PC-3 (cell line): ENCODE measurements around the gene FARS2. TPM values are rescaled to one million over a fixed set of nuclear protein-coding genes. Genes with fewer than 3 reads are reported as not detected.

Experiments used
- ATAC-seq: fragments of 200-7000 bp; cut with Tn5 transposase; 2 replicates; pipeline ENCODE4 v1.9.1; 2020; ENCODE audit warnings: mild to moderate bottlenecking, moderate library complexity
- BruUV-seq: library from RNA; stranded (reverse); fragments of 400-500 nt; replicated peaks from 2 replicates; lab custom pipeline; 2021; lab: Mats Ljungman, UMichigan
- CTCF ChIA-PET: fragments of 300-600 bp; sonication (Branson Sonifier 250); formaldehyde crosslinking; loops from one replicate; lab custom pipeline; 2022; ENCODE audit warnings: antibody characterized with exemption; lab: Charles Lee
- POLR2A ChIA-PET: fragments of 300-600 bp; sonication (Branson Sonifier 250); formaldehyde crosslinking; loops from one replicate; lab custom pipeline; 2022; ENCODE audit warnings: antibody characterized with exemption; ENCODE audit not compliant: unreplicated experiment; lab: Charles Lee
- DNase-seq: peaks from one replicate; pipeline ENCODE4 v3.0.0-alpha.2; 2015
- H2AFZ ChIP-seq: fragments of 300-600 bp; sonication (generic); 2 replicates; pipeline ENCODE4 v1.6.0; 2016; ENCODE audit warnings: antibody characterized with exemption, low read length
- H3F3A ChIP-seq: fragments of 300-600 bp; sonication (generic); one replicate; pipeline ENCODE4 v1.6.0; 2017; ENCODE audit warnings: antibody characterized with exemption, low read length, control low read depth, mild to moderate bottlenecking; ENCODE audit not compliant: unreplicated experiment
- H3K27ac ChIP-seq: fragments of 300-600 bp; sonication (generic); 2 replicates; pipeline ENCODE4 v1.5.1; 2016; ENCODE audit warnings: mild to moderate bottlenecking, low read length
- H3K27me3 ChIP-seq: fragments of 300-600 bp; sonication (generic); 2 replicates; pipeline ENCODE4 v1.6.1; 2016; ENCODE audit warnings: low read length, mixed read lengths
- H3K36me3 ChIP-seq: fragments of 300-600 bp; sonication (generic); 2 replicates; pipeline ENCODE4 v1.6.1; 2016; ENCODE audit warnings: low read depth, mixed run types, low read length, mixed read lengths
- H3K4me1 ChIP-seq: fragments of 300-600 bp; sonication (generic); 2 replicates; pipeline ENCODE4 v1.5.1; 2016; ENCODE audit warnings: low read length; ENCODE audit not compliant: insufficient read depth
- H3K4me2 ChIP-seq: fragments of 300-600 bp; sonication (generic); 2 replicates; pipeline ENCODE4 v1.6.0; 2016; ENCODE audit warnings: low read length
- H3K4me3 ChIP-seq: fragments of 300-600 bp; sonication (generic); 2 replicates; pipeline ENCODE4 v1.5.1; 2016; ENCODE audit warnings: mild to moderate bottlenecking, low read length, mixed read lengths
- H3K79me2 ChIP-seq: fragments of 300-600 bp; sonication (generic); 2 replicates; pipeline ENCODE4 v1.6.1; 2017; ENCODE audit warnings: low read length, mixed read lengths
- H3K9ac ChIP-seq: fragments of 300-600 bp; sonication (generic); 2 replicates; pipeline ENCODE4 v1.6.0; 2016; ENCODE audit warnings: mild to moderate bottlenecking, low read length
- H3K9me2 ChIP-seq: fragments of 300-600 bp; sonication (generic); replicated peaks from 2 replicates; pipeline ENCODE4 v1.6.1; 2016; ENCODE audit warnings: mixed run types, low read length, mixed read lengths
- H3K9me3 ChIP-seq: fragments of 300-600 bp; sonication (generic); 2 replicates; pipeline ENCODE4 v1.6.1; 2016; ENCODE audit warnings: low read length, mixed read lengths
- H4K20me1 ChIP-seq: fragments of 300-600 bp; sonication (generic); 2 replicates; pipeline ENCODE4 v1.6.1; 2016; ENCODE audit warnings: low read length, mixed read lengths
- CTCF ChIP-seq: fragments of 300-600 bp; sonication (generic); conservative IDR thresholded peaks from 2 replicates; pipeline ENCODE4 v1.5.1; 2017; ENCODE audit warnings: antibody characterized with exemption, low read depth, mild to moderate bottlenecking, low read length
- EZH2 ChIP-seq: fragments of 300-600 bp; sonication (generic); IDR thresholded peaks from one replicate; pipeline ENCODE4 v1.6.1; 2017; ENCODE audit warnings: antibody characterized with exemption, mild to moderate bottlenecking, low read length; ENCODE audit not compliant: unreplicated experiment
- EZH2phosphoT487 ChIP-seq: fragments of 300-600 bp; sonication (generic); IDR thresholded peaks from 2 replicates; pipeline ENCODE4 v1.6.1; 2018; ENCODE audit warnings: mild to moderate bottlenecking, antibody characterized with exemption, low read length, borderline replicate concordance
- intact Hi-C: fragments of 100-400 bp; cut with micrococcal nuclease; formaldehyde crosslinking; loops from 2 replicates; pipeline ENCODE4 v1.9.0; 2023
- total RNA-seq: library from RNA; depleted of rRNA; stranded (reverse); fragments of >200 nt; gene quantifications from 2 replicates; pipeline ENCODE4 v1.2.3, GENCODE V29; 2014

The FARS2 gene
- total RNA-seq, 1 experiment from 2014 or later: 23.0 TPM

DNA sequence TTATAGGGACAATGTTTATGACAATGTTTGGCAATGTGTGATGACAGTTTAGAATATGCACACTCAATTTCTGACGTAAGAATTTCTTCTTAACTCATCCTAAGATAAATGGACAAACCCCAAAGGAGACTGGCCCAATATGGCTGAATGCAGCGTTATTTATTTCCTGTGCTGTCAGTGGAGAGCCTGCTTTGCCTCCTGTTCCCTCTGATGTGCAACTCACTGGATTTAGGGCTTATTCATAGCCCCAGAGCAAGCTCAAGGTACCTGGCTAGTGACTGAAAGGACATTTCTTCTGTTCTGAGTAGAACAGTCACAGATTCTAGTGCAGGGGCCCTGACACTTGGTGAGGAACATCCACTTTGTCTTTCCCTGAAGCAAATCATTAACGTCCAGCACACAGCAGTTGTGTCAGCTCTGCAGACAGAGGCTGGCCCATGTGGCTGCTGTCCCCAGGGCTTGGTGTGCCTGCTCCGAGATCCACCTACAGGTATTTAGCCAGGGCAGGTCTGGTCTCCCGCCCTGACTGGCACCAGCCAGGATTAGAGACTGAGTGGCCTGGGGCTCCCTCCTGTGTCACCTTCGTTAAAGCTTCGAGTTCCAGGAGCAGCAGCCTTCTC, 64.8 kb downstream of the FARS2 start:
- intact Hi-C loops: no loop called here
- POLR2A ChIA-PET: interaction anchor here (0.6 kb wide), 1 partner anchor 14 kb away, joined by 5 read pairs; no protein-coding TSS in a partner anchor

GRCh38 chr6:5328800-5329199, 67.5 kb downstream of the FARS2 start:
- Histone ChIP-seq H3F3A (no peaks in the 10 kb centered on the region), H3K36me3 (0 out of 2 replicates have a peak, but pooled peaks cover 3% of the 10 kb centered on the region), H2AFZ (no peak overlapping the region), H3K4me2 (no peak overlapping the region), H3K27ac (no peak overlapping the region), H3K9me2 (no peaks in the 10 kb centered on the region), H3K9me3 (no peaks in the 10 kb centered on the region), H3K9ac (no peak overlapping the region), H4K20me1 (no peaks in the 10 kb centered on the region), H3K79me2 (no peaks in the 10 kb centered on the region), H3K4me3 (no peak overlapping the region), H3K27me3 (no peaks in the 10 kb centered on the region), H3K4me1 (peaks cover 6% of the 10 kb centered on the region)
- ATAC-seq: no peak
- ChIA-PET CTCF (no interaction called here), POLR2A (no interaction called here)
- no peak for DNase-seq
- TF ChIP-seq EZH2phosphoT487: no peak
- TF ChIP-seq CTCF: no peak
- TF ChIP-seq EZH2: no peak
- intact Hi-C loops: no loop called here
- no TSS peak for BruUV-seq

More for the DNA sequence above, 64.8 kb downstream of the FARS2 start:
- Histone ChIP-seq H3K27me3 (no peaks in the 10 kb centered on the region), H3F3A (no peaks in the 10 kb centered on the region), H3K4me3 (no peak overlapping the region), H3K79me2 (no peaks in the 10 kb centered on the region), H3K4me1 (no peaks in the 10 kb centered on the region), H4K20me1 (no peaks in the 10 kb centered on the region), H2AFZ (no peak overlapping the region), H3K9me2 (no peaks in the 10 kb centered on the region), H3K9ac (no peak overlapping the region), H3K27ac (no peak overlapping the region), H3K9me3 (no peaks in the 10 kb centered on the region), H3K36me3 (0 out of 2 replicates have a peak, but pooled peaks cover 3% of the 10 kb centered on the region), H3K4me2 (no peak overlapping the region)
- ATAC-seq: no peak
- BruUV-seq: no TSS peak
- TF ChIP-seq EZH2: no peak
- TF ChIP-seq CTCF: no peak
- TF ChIP-seq EZH2phosphoT487: no peak
- no peak for DNase-seq
- CTCF ChIA-PET: no interaction called here

- DNase-seq (no peak), ATAC-seq (no peak)
- H3K79me2 ChIP-seq: no peaks in the 10 kb centered on the region
- CTCF ChIA-PET: no interaction called here
- H3K4me1 ChIP-seq: peaks cover 10% of the 10 kb centered on the region
- BruUV-seq: no TSS peak
- H3K9me2 ChIP-seq: no peaks in the 10 kb centered on the region
- POLR2A ChIA-PET: no interaction called here
- intact Hi-C loops: no loop called here
- no peaks in the 10 kb centered on the region for H4K20me1 ChIP-seq
- TF ChIP-seq EZH2 (no peak), EZH2phosphoT487 (no peak), CTCF (no peak)
- H3K36me3 ChIP-seq: no peaks in the 10 kb centered on the region
- H3F3A ChIP-seq: no peaks in the 10 kb centered on the region
- no peak overlapping the region for H3K4me3 ChIP-seq
- no peak overlapping the region for H2AFZ ChIP-seq
- H3K27ac ChIP-seq: no peak overlapping the region
- H3K9ac ChIP-seq: no peak overlapping the region
- H3K4me2 ChIP-seq: no peak overlapping the region
- H3K9me3 ChIP-seq: no peaks in the 10 kb centered on the region
- H3K27me3 ChIP-seq: no peaks in the 10 kb centered on the region
These were observed 70.6 kb downstream of the FARS2 start for GRCh38 chr6:5331845-5332442.
